Spleen (tissue), 11 donors: ENCODE measurements around the gene TRAF3IP3. TPM values are rescaled to one million over a fixed set of nuclear protein-coding genes. Genes with fewer than 3 reads are reported as not detected.

ENCODE experiments used
- DNase-seq: peaks from one replicate; pipeline ENCODE4 v3.0.0-alpha.2; 2020
- H3K27ac ChIP-seq, 8 donors: fragments of 200-600 bp; sonication (generic) in 7 of 8; 1 replicate in 4 of 8; 2 replicates in 4 of 8; pipeline versions ENCODE4 v1.5.0 to v1.8.0; 2016 to 2021; ENCODE audit warnings: inconsistent platforms in 4 of 8, mild to moderate bottlenecking in 4 of 8, moderate library complexity in 1 of 8
- H3K27me3 ChIP-seq, 7 donors: fragments of 200-600 bp; sonication (generic) in 6 of 7; replicated peaks in 1 of 7; 1 replicate in 4 of 7; 2 replicates in 3 of 7; pipeline versions ENCODE4 v1.5.0 to v1.8.0; 2016 to 2021; ENCODE audit warnings: inconsistent platforms in 3 of 7, mild to moderate bottlenecking in 1 of 7
- H3K36me3 ChIP-seq, 6 donors: fragments of 200-600 bp; sonication (generic) in 5 of 6; 1 replicate in 4 of 6; 2 replicates in 2 of 6; pipeline versions ENCODE4 v1.5.0 to v1.8.0; 2016 to 2021; ENCODE audit warnings: inconsistent platforms in 2 of 6
- H3K4me1 ChIP-seq, 6 donors: fragments of 200-600 bp; sonication (generic) in 5 of 6; 1 replicate in 3 of 6; 2 replicates in 3 of 6; pipeline versions ENCODE4 v1.5.0 to v1.8.0; 2016 to 2021; ENCODE audit warnings: inconsistent platforms in 3 of 6
- H3K4me3 ChIP-seq, 8 donors: fragments of 200-600 bp; sonication (generic) in 7 of 8; 1 replicate in 4 of 8; 2 replicates in 4 of 8; pipeline versions ENCODE4 v1.5.0 to v1.8.0; 2016 to 2021; ENCODE audit warnings: inconsistent platforms in 4 of 8, mild to moderate bottlenecking in 4 of 8, moderate library complexity in 2 of 8
- H3K9me3 ChIP-seq, 8 donors: fragments of 200-600 bp; sonication (generic) in 7 of 8; 1 replicate in 4 of 8; 2 replicates in 4 of 8; pipeline versions ENCODE4 v1.5.0 to v1.8.0; 2016 to 2021; ENCODE audit warnings: inconsistent platforms in 4 of 8
- CTCF ChIP-seq, 11 experiments: fragments of 200-600 bp in 7 of 11; fragments of 450-650 bp in 4 of 11; sonication (generic) in 4 of 11; IDR thresholded peaks in 8 of 11; conservative IDR thresholded peaks in 3 of 11; 1 replicate in 7 of 11; 2 replicates in 4 of 11; pipeline versions ENCODE4 v1.4.0 to v1.8.0; 2016 to 2021; ENCODE audit warnings: antibody characterized with exemption in 11 of 11, inconsistent platforms in 4 of 11, mild to moderate bottlenecking in 1 of 11
- POLR2A ChIP-seq, 3 donors: fragments of 450-650 bp; IDR thresholded peaks; one replicate each; pipeline ENCODE4 v1.5.1; 2017; ENCODE audit warnings: antibody characterized with exemption in 3 of 3, mild to moderate bottlenecking in 1 of 3
- POLR2AphosphoS5 ChIP-seq, 3 donors: sonication (generic); formaldehyde crosslinking; IDR thresholded peaks; one replicate each; pipeline ENCODE4 v1.5.1; 2017; ENCODE audit warnings: antibody characterized with exemption in 3 of 3
- WGBS, 5 donors: extraction: QIAGEN DNeasy Blood & Tissue Kit in 3 of 5; methylation state at CpG; one replicate each; pipeline versions ENCODE4 v1.1.5 to v1.1.7; 2013 to 2018; 5-methylcytosine and 5-hydroxymethylcytosine counted together
- intact Hi-C: fragments of 100-400 bp; cut with DNase I; formaldehyde crosslinking; loops from one replicate; pipeline ENCODE4 v1.15.0; 2023; ENCODE audit warnings: low total_unique reads
- polyA plus RNA-seq, 3 donors: library from polyadenylated mRNA; stranded (reverse); fragments of 200-250 nt; gene quantifications; one replicate each; pipeline ENCODE4 v1.2.1, GENCODE V29; 2013
- total RNA-seq, 7 donors: library from RNA; depleted of rRNA in 3 of 7; stranded (reverse); fragments of >200 nt in 3 of 7; fragmentation: NEBNext Ultra II Directional in 4 of 7; extraction: Animal tissue kit (Norgen Biotek cat#: 25700) in 4 of 7; gene quantifications; one replicate each; pipeline versions ENCODE4 v1.1.0 to v1.2.1, GENCODE V29; 2016 to 2021
- donor health status: healthy with polysubstance abuse.
- donor health status: DM: no; HTN: no; CAD: no; lungs with moderate emphysema.
- donor health status: DM: no; HTN: no; CAD: no.
- donor health status: Bipolar disorder and iron deficiency.
- donor health status: healthy.
- donor health status: DM: no; HTN: no; CAD: no.
- donor health status: DM: yes; HTN: yes; CAD: no.

The TRAF3IP3 gene
- total and polyA plus RNA-seq, 10 donors, result 95.4 to 189 (median 108) TPM

DNA sequence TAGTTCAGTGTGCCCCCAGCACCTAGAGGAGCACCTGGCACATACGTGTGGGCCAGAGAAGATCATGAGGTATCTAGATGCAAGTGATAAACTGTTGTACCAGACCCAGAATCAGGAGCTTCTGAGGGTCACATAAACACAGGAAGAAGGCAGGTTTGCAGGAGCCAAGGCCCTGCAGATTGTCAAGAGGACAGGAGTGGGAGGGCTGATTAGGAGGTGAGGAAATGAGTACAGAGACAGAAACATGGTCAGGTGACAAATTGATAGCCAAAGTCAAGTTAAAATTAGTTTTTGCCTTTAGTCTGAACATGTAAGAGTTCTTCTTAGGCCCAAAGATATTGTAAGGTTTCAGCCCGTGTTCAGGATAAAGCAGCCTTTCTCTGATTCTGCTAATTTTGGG lies 14.0 kb upstream of the TRAF3IP3 start:
- WGBS, 5 donors, result 70 to 79% (median 76%) methylated on average over 2 of the region's 2 CpGs
- Histone ChIP-seq H3K9me3 (no peaks in the 10 kb centered on the region), H3K27me3 (no peaks in the 10 kb centered on the region), H3K4me1 (peaks cover 0 to 7% (median under 1%) of the 10 kb centered on the region in 6 donors), H3K4me3 (no peak overlapping the region), H3K27ac (peak overlapping the region in 5 of 8 donors; percentile 35 to 59 (median 50)), H3K36me3 (no peaks in the 10 kb centered on the region)
- no peak for DNase-seq
- TF ChIP-seq CTCF (IDR thresholded peaks at IDR 0.05 in 8 of 11, conservative IDR thresholded peaks at IDR 0.05 in 3 of 11) (no peak), POLR2AphosphoS5 (IDR thresholded peaks at IDR 0.05) (no peak), POLR2A (IDR thresholded peaks at IDR 0.05) (no peak)
- intact Hi-C loops, result no loop called here

GRCh38 chr1:209742409-209743144 lies 13.3 kb upstream of the TRAF3IP3 start:
- TF ChIP-seq CTCF (IDR thresholded peaks at IDR 0.05 in 8 of 11, conservative IDR thresholded peaks at IDR 0.05 in 3 of 11) (no peak), POLR2A (IDR thresholded peaks at IDR 0.05) (no peak), POLR2AphosphoS5 (IDR thresholded peaks at IDR 0.05) (no peak)
- WGBS, 5 donors, result 55 to 77% (median 70%) methylated on average over 8 of the region's 8 CpGs
- Histone ChIP-seq H3K4me3 (no peak overlapping the region), H3K27me3 (no peaks in the 10 kb centered on the region), H3K9me3 (no peaks in the 10 kb centered on the region), H3K36me3 (no peaks in the 10 kb centered on the region), H3K4me1 (peaks cover 0 to 14% (median 7%) of the 10 kb centered on the region in 6 donors), H3K27ac (peak overlapping the region in 6 of 8 donors; percentile 29 to 59 (median 50))
- no peak for DNase-seq
- intact Hi-C loops, result no loop called here

GRCh38 chr1:209743145-209743482 lies 12.7 kb upstream of the TRAF3IP3 start:
- no peak for TF ChIP-seq POLR2AphosphoS5 (IDR thresholded peaks at IDR 0.05)
- no peak for TF ChIP-seq POLR2A (IDR thresholded peaks at IDR 0.05)
- TF ChIP-seq CTCF (IDR thresholded peaks at IDR 0.05 in 8 of 11, conservative IDR thresholded peaks at IDR 0.05 in 3 of 11), result no peak
- intact Hi-C loops, result no loop called here
- no peak for DNase-seq
- Histone ChIP-seq H3K27me3 (no peaks in the 10 kb centered on the region), H3K36me3 (no peaks in the 10 kb centered on the region), H3K4me3 (no peak overlapping the region), H3K4me1 (peaks cover 2 to 20% (median 12%) of the 10 kb centered on the region in 6 donors), H3K27ac (peak overlapping the region in 3 of 8 donors; percentile 49 to 59 (median 51)), H3K9me3 (no peaks in the 10 kb centered on the region)
- 64 to 77% (median 71%) methylated on average over 2 of the region's 2 CpGs for WGBS, 5 donors

DNA sequence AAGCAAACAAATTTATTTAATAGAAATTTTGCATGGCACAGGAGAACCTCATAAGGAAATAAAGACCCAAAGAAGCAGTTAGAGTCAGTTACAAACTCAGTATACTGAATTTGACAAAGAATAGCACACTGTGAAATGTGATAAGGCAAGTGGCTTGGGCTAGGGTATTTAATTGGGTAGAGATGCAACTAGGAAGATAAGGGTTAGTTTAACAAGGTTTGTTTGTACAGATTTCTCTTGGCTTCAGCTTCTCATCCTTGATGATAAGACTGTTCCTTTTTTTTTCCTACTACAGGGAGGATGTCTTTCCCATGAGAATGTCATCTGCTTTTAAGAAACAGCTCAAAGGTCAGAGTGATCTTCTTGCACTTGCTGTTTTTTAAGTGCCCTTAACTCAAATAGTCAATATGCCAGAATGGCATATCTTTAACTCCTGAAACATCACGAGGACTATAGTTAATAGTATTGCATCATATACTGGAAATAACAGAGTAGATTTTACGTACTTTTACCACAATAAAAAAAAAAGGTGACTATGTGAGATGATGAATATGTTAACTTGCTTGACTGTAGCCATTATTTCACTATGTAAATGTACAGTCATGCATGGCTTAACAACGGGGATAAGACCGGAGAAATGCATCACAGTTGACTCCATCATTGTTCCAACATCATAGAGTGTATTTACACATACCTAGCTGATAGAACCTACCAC lies 9.2 kb upstream of the TRAF3IP3 start:
- DNase-seq, result no peak
- TF ChIP-seq POLR2A (IDR thresholded peaks at IDR 0.05), result no peak
- TF ChIP-seq CTCF (IDR thresholded peaks at IDR 0.05 in 8 of 11, conservative IDR thresholded peaks at IDR 0.05 in 3 of 11), result peak in 1 of 11 experiments; percentile 18
- Histone ChIP-seq H3K27ac (peak overlapping the region in 4 of 8 donors; percentile 55 to 85 (median 80)), H3K9me3 (no peaks in the 10 kb centered on the region), H3K4me3 (no peak overlapping the region), H3K4me1 (peaks cover 9 to 54% (median 36%) of the 10 kb centered on the region in 6 donors), H3K36me3 (no peaks in the 10 kb centered on the region), H3K27me3 (no peaks in the 10 kb centered on the region)
- 64 to 79% (median 66%) methylated on average over 4 of the region's 4 CpGs for WGBS, 5 donors
- intact Hi-C loops, result no loop called here
